ENCODE measurements around the gene SDK1. TPM values are rescaled to one million over a fixed set of nuclear protein-coding genes. Genes with fewer than 3 reads are reported as not detected.

SDK1 gene
- total RNA-seq, 4 donors from 2014 or later = 1.3 to 5.0 (median 2.0) TPM

- TF ChIP-seq POLR2A (IDR thresholded peaks at IDR 0.05) (no peak), CTCF (IDR thresholded peaks at IDR 0.05) (no peak)
- no peaks in the 10 kb centered on the region for H3K27me3 ChIP-seq
- 93 to 100% methylated on average over 2 of the region's 2 CpGs for WGBS, 2 donors
These were observed 479.5 kb downstream of the SDK1 start for GRCh38 chr7:3780525-3780924.

DNA sequence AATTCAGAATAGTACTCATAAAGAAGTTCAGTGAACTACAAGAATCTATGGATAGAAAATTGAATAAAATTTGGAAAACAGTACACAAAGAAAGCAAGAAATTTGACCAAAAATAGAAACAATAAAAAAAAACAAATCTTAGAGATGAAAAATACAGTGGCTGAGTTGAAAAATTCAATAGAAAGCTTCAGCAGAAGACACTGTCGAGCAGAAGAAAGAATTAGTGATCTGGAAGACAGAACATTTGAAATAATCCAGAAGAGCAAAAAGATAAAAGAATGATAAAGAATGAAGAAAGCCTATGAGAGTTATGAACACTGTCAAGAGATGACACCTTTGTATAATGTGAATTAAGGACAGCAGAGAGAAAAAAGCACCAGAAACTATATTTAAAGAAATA is 480.6 kb downstream of the SDK1 start:
- peaks cover 0 to 3% of the 10 kb centered on the region in 2 donors for H3K4me1 ChIP-seq
- intact Hi-C loops (cut with DNase I) = no loop called here
- no peaks in the 10 kb centered on the region for H3K36me3 ChIP-seq
- no peak overlapping the region for H3K27ac ChIP-seq
- no peaks in the 10 kb centered on the region for H3K27me3 ChIP-seq
- no peaks in the 10 kb centered on the region for H3K9me3 ChIP-seq
- no peak overlapping the region for H3K4me3 ChIP-seq (replicated peaks in 1 of 3)
- TF ChIP-seq CTCF (IDR thresholded peaks at IDR 0.05) = no peak
- TF ChIP-seq POLR2A (IDR thresholded peaks at IDR 0.05) = no peak
- WGBS, 2 donors = 87 to 90% methylated on average over 1 of the region's 1 CpG
- no peak for DNase-seq

More at GRCh38 chr7:3780525-3780924, 479.5 kb downstream of the SDK1 start:
- Histone ChIP-seq H3K4me1 (peaks cover 0 to 3% of the 10 kb centered on the region in 2 donors), H3K36me3 (no peaks in the 10 kb centered on the region), H3K9me3 (no peaks in the 10 kb centered on the region), H3K4me3 (replicated peaks in 1 of 3) (no peak overlapping the region), H3K27ac (no peak overlapping the region)
- intact Hi-C loops (cut with DNase I) = no loop called here
- DNase-seq = no peak

- TF ChIP-seq POLR2A (IDR thresholded peaks at IDR 0.05) (peak in 1 of 2 donors; percentile 8), CTCF (IDR thresholded peaks at IDR 0.05) (no peak)
- DNase-seq = peak; percentile 69 to 71
These were observed 486.7 kb downstream of the SDK1 start for GRCh38 chr7:3787717-3788264.

DNA sequence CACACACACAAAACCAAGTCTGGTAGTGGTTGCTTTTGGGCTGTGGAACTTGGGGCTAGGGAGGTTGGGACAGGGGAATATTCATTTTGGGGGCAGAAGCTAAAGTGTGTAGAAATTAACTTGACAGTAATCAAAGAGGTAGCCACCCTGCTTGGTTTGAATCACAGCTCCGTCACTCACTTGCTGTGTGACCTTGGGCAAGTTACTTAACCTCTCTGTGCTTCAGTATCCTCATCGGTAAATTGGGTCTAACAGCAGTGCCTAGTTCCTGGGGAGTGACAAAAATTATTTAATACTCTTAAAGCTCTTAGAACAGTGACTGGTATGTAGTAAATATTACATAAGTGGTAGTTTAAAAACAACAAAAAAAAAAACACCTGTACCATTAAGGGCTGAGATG is 489.8 kb downstream of the SDK1 start:
- intact Hi-C loops (cut with DNase I) = no loop called here
- no peak for DNase-seq
- H3K4me1 ChIP-seq = peaks cover 0 to 9% of the 10 kb centered on the region in 2 donors
- TF ChIP-seq POLR2A (IDR thresholded peaks at IDR 0.05) = no peak
- no peak for TF ChIP-seq CTCF (IDR thresholded peaks at IDR 0.05)
- no peak overlapping the region for H3K27ac ChIP-seq
- no peaks in the 10 kb centered on the region for H3K27me3 ChIP-seq
- WGBS, 2 donors = 84 to 94% methylated on average over 2 of the region's 2 CpGs
- H3K4me3 ChIP-seq (replicated peaks in 1 of 3) = no peak overlapping the region
- H3K36me3 ChIP-seq = no peaks in the 10 kb centered on the region
- H3K9me3 ChIP-seq = no peaks in the 10 kb centered on the region

More at GRCh38 chr7:3787717-3788264, 486.7 kb downstream of the SDK1 start:
- Histone ChIP-seq H3K9me3 (no peaks in the 10 kb centered on the region), H3K36me3 (no peaks in the 10 kb centered on the region), H3K4me3 (replicated peaks in 1 of 3) (no peak overlapping the region), H3K27me3 (no peaks in the 10 kb centered on the region), H3K27ac (no peak overlapping the region), H3K4me1 (peaks cover 0 to 9% of the 10 kb centered on the region in 2 donors)
- WGBS, 2 donors = 18 to 29% methylated on average over 15 of the region's 15 CpGs
- intact Hi-C loops (cut with DNase I) = no loop called here

DNA sequence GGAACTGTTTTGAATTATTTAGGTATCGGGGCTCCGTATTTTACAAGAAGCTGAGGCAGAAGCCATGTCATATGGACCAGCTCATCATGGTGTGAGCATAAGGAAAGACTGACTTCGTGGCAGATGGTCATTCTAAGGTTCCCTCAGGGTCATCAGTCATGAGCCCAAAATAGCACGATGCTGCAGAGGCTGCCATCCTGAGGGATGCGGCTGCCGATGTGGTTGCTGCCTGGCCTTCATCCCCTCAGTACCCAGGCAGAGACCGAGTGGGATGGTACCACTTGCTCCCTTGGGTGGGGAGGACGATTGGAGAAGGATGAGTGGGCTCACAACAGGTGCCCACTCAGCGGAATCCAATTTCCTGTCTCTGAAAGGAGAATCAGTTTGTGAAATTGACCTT is 490.3 kb downstream of the SDK1 start:
- no peak for DNase-seq
- no peaks in the 10 kb centered on the region for H3K27me3 ChIP-seq
- H3K27ac ChIP-seq = no peak overlapping the region
- intact Hi-C loops (cut with DNase I) = no loop called here
- TF ChIP-seq CTCF (IDR thresholded peaks at IDR 0.05) (no peak), POLR2A (IDR thresholded peaks at IDR 0.05) (no peak)
- H3K36me3 ChIP-seq = no peaks in the 10 kb centered on the region
- no peaks in the 10 kb centered on the region for H3K9me3 ChIP-seq
- H3K4me1 ChIP-seq = peaks cover 0 to 9% of the 10 kb centered on the region in 2 donors
- H3K4me3 ChIP-seq (replicated peaks in 1 of 3) = no peak overlapping the region
- WGBS, 2 donors = 78 to 80% methylated on average over 7 to 9 of the region's 9 CpGs
